ENCODE results near the gene HMGCL. TPM values are rescaled to one million over a fixed set of nuclear protein-coding genes. Genes with fewer than 3 reads are reported as not detected.

HMGCL gene
- total and polyA plus RNA-seq, 12 donors = 38.8 to 134 (median 84.1) TPM

GRCh38 chr1:23816906-23817305 is 8.3 kb downstream of the HMGCL start:
- Histone ChIP-seq H3K9me3 (replicated peaks in 1 of 3) (no peaks in the 10 kb centered on the region), H3K27me3 (no peaks in the 10 kb centered on the region), H3K4me3 (no peak overlapping the region), H3K36me3 (replicated peaks in 1 of 2) (peaks cover 0 to 72% of the 10 kb centered on the region in 2 donors), H3K4me1 (replicated peaks in 1 of 2) (no peaks in the 10 kb centered on the region), H3K27ac (no peak overlapping the region)
- TF ChIP-seq CTCF (IDR thresholded peaks at IDR 0.05) = no peak
- no peak for TF ChIP-seq POLR2A (IDR thresholded peaks at IDR 0.05)
- DNase-seq = no peak
- intact Hi-C loops (cut with DNase I) = loop anchor here in 1 of 2 donors (10.0 kb wide), 1 partner anchor 98 kb away; the partner anchor contains the start of gene CNR2

- intact Hi-C loops (cut with DNase I) = loop anchor here in 1 of 2 donors (10.0 kb wide), 1 partner anchor 98 kb away; the partner anchor contains the start of gene CNR2
- 92 to 100% (median 95%) methylated on average over 3 of the region's 3 CpGs for WGBS, 4 donors
- H3K4me1 ChIP-seq (replicated peaks in 1 of 2) = no peaks in the 10 kb centered on the region
- DNase-seq = no peak
- no peak for TF ChIP-seq POLR2A (IDR thresholded peaks at IDR 0.05)
- no peak overlapping the region for H3K27ac ChIP-seq
- peaks cover 0 to 77% of the 10 kb centered on the region in 2 donors for H3K36me3 ChIP-seq (replicated peaks in 1 of 2)
- H3K9me3 ChIP-seq (replicated peaks in 1 of 3) = no peaks in the 10 kb centered on the region
- no peak overlapping the region for H3K4me3 ChIP-seq
- no peaks in the 10 kb centered on the region for H3K27me3 ChIP-seq
Measured at GRCh38 chr1:23816361-23816760, 8.9 kb downstream of the HMGCL start.

DNA sequence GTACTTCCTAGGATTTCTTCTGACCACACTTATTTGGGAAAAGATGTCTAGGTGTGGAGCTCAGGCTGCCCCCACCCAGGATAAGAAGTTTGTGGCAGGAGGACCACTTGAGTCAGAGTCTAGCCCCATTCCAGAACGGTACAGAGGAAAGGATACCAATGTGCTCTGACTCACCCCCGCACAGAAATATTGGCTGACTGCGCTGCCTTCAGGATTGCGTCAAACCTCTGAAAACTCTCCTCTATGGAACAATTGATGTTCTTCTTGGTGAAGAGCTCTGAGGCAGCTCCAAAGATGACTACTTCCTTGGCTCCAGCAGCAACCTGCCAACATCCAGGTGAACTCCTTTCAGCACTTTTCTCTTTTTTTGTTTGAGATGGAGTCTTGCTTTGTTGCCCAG is 11.2 kb downstream of the HMGCL start:
- 92 to 100% (median 93%) methylated on average over 1 to 4 of the region's 4 CpGs for WGBS, 4 donors
- Histone ChIP-seq H3K36me3 (replicated peaks in 1 of 2) (peaks cover 0 to 71% of the 10 kb centered on the region in 2 donors), H3K27ac (no peak overlapping the region), H3K4me3 (no peak overlapping the region), H3K9me3 (replicated peaks in 1 of 3) (no peaks in the 10 kb centered on the region), H3K27me3 (no peaks in the 10 kb centered on the region), H3K4me1 (replicated peaks in 1 of 2) (peaks cover 0 to 4% of the 10 kb centered on the region in 2 donors)
- no peak for TF ChIP-seq CTCF (IDR thresholded peaks at IDR 0.05)
- no peak for TF ChIP-seq POLR2A (IDR thresholded peaks at IDR 0.05)
- intact Hi-C loops (cut with DNase I) = loop anchor here in 1 of 2 donors (10.0 kb wide), 1 partner anchor 101 kb away; the partner anchor contains the start of gene CNR2
- no peak for DNase-seq

DNA sequence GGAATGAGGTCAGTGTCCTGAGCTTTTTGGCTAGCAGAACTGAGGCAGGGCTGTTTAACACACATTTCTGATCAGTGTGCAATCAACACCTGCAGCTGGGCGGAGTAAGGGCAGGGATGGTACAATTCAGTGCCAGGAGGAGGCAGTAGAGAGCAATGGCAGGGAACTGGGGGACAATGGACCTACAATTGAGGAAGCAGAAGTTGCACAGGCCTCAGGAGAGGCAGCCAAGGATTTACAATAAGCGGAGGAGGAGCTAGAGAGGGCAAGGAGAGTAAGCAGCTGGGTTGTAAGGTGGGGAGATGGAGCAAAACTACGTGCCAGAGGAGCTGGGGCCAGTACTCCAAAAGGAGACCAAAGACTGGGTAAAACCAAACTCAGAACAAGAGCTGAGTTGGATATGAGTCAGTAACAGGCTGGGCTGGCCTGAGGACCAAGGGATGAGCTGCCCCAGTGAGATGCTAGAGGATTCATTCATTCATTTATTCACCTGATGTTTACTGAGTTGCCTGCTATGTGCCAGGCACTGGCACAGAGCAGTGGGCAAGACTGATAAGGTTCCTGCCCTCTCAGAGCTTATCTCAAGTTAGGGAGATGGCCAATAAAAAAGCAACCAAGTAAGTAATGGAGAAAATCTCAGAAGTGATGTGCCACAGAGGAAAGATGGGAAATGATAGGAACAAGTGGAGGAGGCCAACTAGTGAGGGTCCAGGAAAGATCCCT is 14.2 kb downstream of the HMGCL start:
- Histone ChIP-seq H3K9me3 (replicated peaks in 1 of 3) (no peaks in the 10 kb centered on the region), H3K36me3 (replicated peaks in 1 of 2) (peaks cover 0 to 53% of the 10 kb centered on the region in 2 donors), H3K4me3 (no peak overlapping the region), H3K4me1 (replicated peaks in 1 of 2) (peaks cover 0 to 4% of the 10 kb centered on the region in 2 donors), H3K27me3 (no peaks in the 10 kb centered on the region), H3K27ac (no peak overlapping the region)
- WGBS, 4 donors = 73 to 78% (median 76%) methylated on average over 3 of the region's 3 CpGs
- DNase-seq = peak in 6 of 7 donors; percentile 40 to 67 (median 50)
- TF ChIP-seq POLR2A (IDR thresholded peaks at IDR 0.05) (no peak), CTCF (IDR thresholded peaks at IDR 0.05) (peak; percentile 39 to 73 (median 58))
- intact Hi-C loops (cut with DNase I) = loop anchor here in 1 of 2 donors (10.0 kb wide), 1 partner anchor 104 kb away; the partner anchor contains the start of gene CNR2
